ENCODE measurements around the gene ZNF57. TPM values are rescaled to one million over a fixed set of nuclear protein-coding genes. Genes with fewer than 3 reads are reported as not detected.

Gene ZNF57
- total and polyA plus RNA-seq, 9 of the 15 experiments (the other 6 are each of a cell fraction or from before 2014, with no cell fraction given), result 3.9 to 13.5 (median 7.8) TPM

DNA sequence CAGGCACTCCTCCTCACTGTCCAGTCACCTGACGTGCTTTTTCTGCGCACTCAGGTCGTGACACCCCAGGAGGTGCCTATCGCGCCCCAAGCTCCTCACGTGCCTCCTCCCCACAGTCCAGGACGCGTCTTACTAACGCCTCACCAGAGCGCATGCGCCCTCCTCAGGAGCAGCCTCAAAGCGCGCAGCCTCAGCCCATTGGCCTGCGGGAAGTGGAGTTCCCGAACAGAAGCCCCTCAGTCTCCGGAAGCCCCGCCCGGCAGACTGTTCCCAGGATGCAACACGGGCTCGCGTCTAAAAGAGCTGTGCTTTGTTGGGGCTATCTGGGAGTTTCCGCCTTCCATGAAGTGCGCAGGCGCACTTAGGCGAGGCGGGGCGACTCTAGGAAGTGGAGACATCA lies 41.9 kb upstream of the ZNF57 start:
- H3K4me2 ChIP-seq (ENCODE audit: insufficient read depth, low read length), result no peak overlapping the region
- 66% methylated on average over 17 of the region's 27 CpGs for WGBS (ENCODE audit: insufficient coverage, low coverage, missing lambda C conversion rate)
- H3K4me3 ChIP-seq, result no peak overlapping the region
- no peak overlapping the region for H2AFZ ChIP-seq (ENCODE audit: low read depth, low read length)
- peaks cover 1% of the 10 kb centered on the region; the same call in 2 of the 3 replicates for H3K36me3 ChIP-seq (ENCODE audit: control insufficient read depth, insufficient read depth, low read length)
- in situ Hi-C loops (cut with MboI) (no loop called here), intact Hi-C loops (cut with micrococcal nuclease) (no loop called here)
- no peak for FAIRE-seq
- no peaks in the 10 kb centered on the region for H3K79me2 ChIP-seq (ENCODE audit: control insufficient read depth, insufficient read depth, low read length)
- H3K27me3 ChIP-seq (ENCODE audit: control insufficient read depth in 2 of 2, insufficient read depth in 2 of 2, low read length in 2 of 2), result no peaks in the 10 kb centered on the region; a peak in 1 of 5 replicates
- TF ChIP-seq BHLHE40 (IDR thresholded peaks at IDR 0.05; ENCODE audit: low read length) (peak; percentile 38; the same call in 1 of the 2 replicates), ZNF282 (CRISPR knock-in tag; IDR thresholded peaks at IDR 0.05) (no peak), NFRKB (IDR thresholded peaks at IDR 0.05; ENCODE audit: low read depth) (no peak), RBM14 (IDR thresholded peaks at IDR 0.05; ENCODE audit: borderline replicate concordance, insufficient read depth, low read depth, low read length) (no peak), ZNF124 (CRISPR knock-in tag; IDR thresholded peaks at IDR 0.05) (no peak), POU5F1 (IDR thresholded peaks at IDR 0.05; ENCODE audit: borderline replicate concordance, low read depth, low read length, partially characterized antibody) (no peak)
- TF ChIP-seq, protein P1, sequence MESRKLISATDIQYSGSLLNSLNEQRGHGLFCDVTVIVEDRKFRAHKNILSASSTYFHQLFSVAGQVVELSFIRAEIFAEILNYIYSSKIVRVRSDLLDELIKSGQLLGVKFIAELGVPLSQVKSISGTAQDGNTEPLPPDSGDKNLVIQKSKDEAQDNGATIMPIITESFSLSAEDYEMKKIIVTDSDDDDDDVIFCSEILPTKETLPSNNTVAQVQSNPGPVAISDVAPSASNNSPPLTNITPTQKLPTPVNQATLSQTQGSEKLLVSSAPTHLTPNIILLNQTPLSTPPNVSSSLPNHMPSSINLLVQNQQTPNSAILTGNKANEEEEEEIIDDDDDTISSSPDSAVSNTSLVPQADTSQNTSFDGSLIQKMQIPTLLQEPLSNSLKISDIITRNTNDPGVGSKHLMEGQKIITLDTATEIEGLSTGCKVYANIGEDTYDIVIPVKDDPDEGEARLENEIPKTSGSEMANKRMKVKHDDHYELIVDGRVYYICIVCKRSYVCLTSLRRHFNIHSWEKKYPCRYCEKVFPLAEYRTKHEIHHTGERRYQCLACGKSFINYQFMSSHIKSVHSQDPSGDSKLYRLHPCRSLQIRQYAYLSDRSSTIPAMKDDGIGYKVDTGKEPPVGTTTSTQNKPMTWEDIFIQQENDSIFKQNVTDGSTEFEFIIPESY (CRISPR knock-in tag; IDR thresholded peaks at IDR 0.05), result peak; percentile 87
- TF ChIP-seq, protein P2, sequence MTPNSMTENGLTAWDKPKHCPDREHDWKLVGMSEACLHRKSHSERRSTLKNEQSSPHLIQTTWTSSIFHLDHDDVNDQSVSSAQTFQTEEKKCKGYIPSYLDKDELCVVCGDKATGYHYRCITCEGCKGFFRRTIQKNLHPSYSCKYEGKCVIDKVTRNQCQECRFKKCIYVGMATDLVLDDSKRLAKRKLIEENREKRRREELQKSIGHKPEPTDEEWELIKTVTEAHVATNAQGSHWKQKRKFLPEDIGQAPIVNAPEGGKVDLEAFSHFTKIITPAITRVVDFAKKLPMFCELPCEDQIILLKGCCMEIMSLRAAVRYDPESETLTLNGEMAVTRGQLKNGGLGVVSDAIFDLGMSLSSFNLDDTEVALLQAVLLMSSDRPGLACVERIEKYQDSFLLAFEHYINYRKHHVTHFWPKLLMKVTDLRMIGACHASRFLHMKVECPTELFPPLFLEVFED (CRISPR knock-in tag; conservative IDR thresholded peaks at IDR 0.05), result no peak
- ChIA-PET CTCF (ENCODE audit: low intra/inter-chr PET ratio) (no interaction called here), POLR2A (interaction anchor here (2.2 kb wide), 1 partner anchor 18 kb away, joined by 5 read pairs; the partner anchor contains the start of gene ZNF555)
- BruUV-seq (replicated peaks), result no TSS peak
- peaks cover 0 to 5% of the 10 kb centered on the region in 2 experiments; a peak in 2 of 5 replicates for H3K4me1 ChIP-seq (replicated peaks in 1 of 2; ENCODE audit: control insufficient read depth in 2 of 2, insufficient read depth in 2 of 2, low read length in 2 of 2)
- DNase-seq (ENCODE audit: extremely low read depth in 1 of 4, low spot score in 3 of 4), result no peak
- H3K9me3 ChIP-seq (replicated peaks; ENCODE audit: control insufficient read depth, insufficient read depth, low read depth, low read length), result peaks cover 10% of the 10 kb centered on the region
- H3K9ac ChIP-seq (ENCODE audit: insufficient read depth in 1 of 2, low read depth in 2 of 2, low read length in 2 of 2), result no peak overlapping the region
- H3K9me1 ChIP-seq (ENCODE audit: control insufficient read depth, insufficient read depth, low read length), result no peaks in the 10 kb centered on the region
- ATAC-seq, result no peak
- no peak overlapping the region for H3K27ac ChIP-seq (ENCODE audit: extremely low read depth, low read depth, low read length)
- no peaks in the 10 kb centered on the region for H4K20me1 ChIP-seq (replicated peaks; ENCODE audit: control insufficient read depth, insufficient read depth, low read length)

Data from K562 (cell line).